Measurements from ENCODE around the gene PIWIL4.

- TF ChIP-seq CCAR2 (IDR thresholded peaks at IDR 0.05; ENCODE audit: low read depth, low read length) (no peak), MXI1 (IDR thresholded peaks at IDR 0.05; ENCODE audit: low read depth, low read length) (no peak), SMARCA4 (IDR thresholded peaks at IDR 0.05) (0 out of 2 replicates have a peak, but pooled peaks have one; percentile 29), POLR2A (conservative IDR thresholded peaks at IDR 0.05) (peak; percentile 91), ZNF133 (CRISPR knock-in tag; IDR thresholded peaks at IDR 0.05) (no peak), ZNF253 (CRISPR knock-in tag; conservative IDR thresholded peaks at IDR 0.05) (no peak), SREBF2 (CRISPR knock-in tag; IDR thresholded peaks at IDR 0.05) (no peak), EZH2 (IDR thresholded peaks at IDR 0.05; ENCODE audit: borderline replicate concordance, low read depth, low read length) (no peak), CHD2 (IDR thresholded peaks at IDR 0.05; ENCODE audit: low read depth, low read length) (no peak), GABPA (tag; conservative IDR thresholded peaks at IDR 0.05; ENCODE audit: low read depth) (peak; percentile 91)
- TF ChIP-seq, protein P1, sequence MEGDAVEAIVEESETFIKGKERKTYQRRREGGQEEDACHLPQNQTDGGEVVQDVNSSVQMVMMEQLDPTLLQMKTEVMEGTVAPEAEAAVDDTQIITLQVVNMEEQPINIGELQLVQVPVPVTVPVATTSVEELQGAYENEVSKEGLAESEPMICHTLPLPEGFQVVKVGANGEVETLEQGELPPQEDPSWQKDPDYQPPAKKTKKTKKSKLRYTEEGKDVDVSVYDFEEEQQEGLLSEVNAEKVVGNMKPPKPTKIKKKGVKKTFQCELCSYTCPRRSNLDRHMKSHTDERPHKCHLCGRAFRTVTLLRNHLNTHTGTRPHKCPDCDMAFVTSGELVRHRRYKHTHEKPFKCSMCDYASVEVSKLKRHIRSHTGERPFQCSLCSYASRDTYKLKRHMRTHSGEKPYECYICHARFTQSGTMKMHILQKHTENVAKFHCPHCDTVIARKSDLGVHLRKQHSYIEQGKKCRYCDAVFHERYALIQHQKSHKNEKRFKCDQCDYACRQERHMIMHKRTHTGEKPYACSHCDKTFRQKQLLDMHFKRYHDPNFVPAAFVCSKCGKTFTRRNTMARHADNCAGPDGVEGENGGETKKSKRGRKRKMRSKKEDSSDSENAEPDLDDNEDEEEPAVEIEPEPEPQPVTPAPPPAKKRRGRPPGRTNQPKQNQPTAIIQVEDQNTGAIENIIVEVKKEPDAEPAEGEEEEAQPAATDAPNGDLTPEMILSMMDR (IDR thresholded peaks at IDR 0.05 in 2 of 3, conservative IDR thresholded peaks at IDR 0.05 in 1 of 3; ENCODE audit: insufficient read depth in 2 of 3, low read depth in 1 of 3, low read length in 3 of 3) = 0 out of 6 replicates have a peak, but pooled peaks of 1 of the 3 experiments have one; percentile 1
- TF ChIP-seq, protein P2, sequence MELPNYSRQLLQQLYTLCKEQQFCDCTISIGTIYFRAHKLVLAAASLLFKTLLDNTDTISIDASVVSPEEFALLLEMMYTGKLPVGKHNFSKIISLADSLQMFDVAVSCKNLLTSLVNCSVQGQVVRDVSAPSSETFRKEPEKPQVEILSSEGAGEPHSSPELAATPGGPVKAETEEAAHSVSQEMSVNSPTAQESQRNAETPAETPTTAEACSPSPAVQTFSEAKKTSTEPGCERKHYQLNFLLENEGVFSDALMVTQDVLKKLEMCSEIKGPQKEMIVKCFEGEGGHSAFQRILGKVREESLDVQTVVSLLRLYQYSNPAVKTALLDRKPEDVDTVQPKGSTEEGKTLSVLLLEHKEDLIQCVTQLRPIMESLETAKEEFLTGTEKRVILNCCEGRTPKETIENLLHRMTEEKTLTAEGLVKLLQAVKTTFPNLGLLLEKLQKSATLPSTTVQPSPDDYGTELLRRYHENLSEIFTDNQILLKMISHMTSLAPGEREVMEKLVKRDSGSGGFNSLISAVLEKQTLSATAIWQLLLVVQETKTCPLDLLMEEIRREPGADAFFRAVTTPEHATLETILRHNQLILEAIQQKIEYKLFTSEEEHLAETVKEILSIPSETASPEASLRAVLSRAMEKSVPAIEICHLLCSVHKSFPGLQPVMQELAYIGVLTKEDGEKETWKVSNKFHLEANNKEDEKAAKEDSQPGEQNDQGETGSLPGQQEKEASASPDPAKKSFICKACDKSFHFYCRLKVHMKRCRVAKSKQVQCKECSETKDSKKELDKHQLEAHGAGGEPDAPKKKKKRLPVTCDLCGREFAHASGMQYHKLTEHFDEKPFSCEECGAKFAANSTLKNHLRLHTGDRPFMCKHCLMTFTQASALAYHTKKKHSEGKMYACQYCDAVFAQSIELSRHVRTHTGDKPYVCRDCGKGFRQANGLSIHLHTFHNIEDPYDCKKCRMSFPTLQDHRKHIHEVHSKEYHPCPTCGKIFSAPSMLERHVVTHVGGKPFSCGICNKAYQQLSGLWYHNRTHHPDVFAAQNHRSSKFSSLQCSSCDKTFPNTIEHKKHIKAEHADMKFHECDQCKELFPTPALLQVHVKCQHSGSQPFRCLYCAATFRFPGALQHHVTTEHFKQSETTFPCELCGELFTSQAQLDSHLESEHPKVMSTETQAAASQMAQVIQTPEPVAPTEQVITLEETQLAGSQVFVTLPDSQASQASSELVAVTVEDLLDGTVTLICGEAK (IDR thresholded peaks at IDR 0.05) = peak; percentile 90
- TF ChIP-seq, protein P2 (CRISPR knock-in tag; IDR thresholded peaks at IDR 0.05) = no peak
- TF ChIP-seq, protein P3, sequence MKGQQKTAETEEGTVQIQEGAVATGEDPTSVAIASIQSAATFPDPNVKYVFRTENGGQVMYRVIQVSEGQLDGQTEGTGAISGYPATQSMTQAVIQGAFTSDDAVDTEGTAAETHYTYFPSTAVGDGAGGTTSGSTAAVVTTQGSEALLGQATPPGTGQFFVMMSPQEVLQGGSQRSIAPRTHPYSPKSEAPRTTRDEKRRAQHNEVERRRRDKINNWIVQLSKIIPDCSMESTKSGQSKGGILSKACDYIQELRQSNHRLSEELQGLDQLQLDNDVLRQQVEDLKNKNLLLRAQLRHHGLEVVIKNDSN (CRISPR knock-in tag; IDR thresholded peaks at IDR 0.05) = no peak; the same call in 1 of the 2 replicates
Observed at GRCh38 chr11:94543695-94544645, 23.2 kb upstream of the PIWIL4 start, which contains the start of gene FUT4.
